ENCODE measurements around the gene DSCAML1.

- no peak for TF ChIP-seq POLR2AphosphoS5 (IDR thresholded peaks at IDR 0.05; ENCODE audit: low read depth, low read length)
- TF ChIP-seq, protein P1, sequence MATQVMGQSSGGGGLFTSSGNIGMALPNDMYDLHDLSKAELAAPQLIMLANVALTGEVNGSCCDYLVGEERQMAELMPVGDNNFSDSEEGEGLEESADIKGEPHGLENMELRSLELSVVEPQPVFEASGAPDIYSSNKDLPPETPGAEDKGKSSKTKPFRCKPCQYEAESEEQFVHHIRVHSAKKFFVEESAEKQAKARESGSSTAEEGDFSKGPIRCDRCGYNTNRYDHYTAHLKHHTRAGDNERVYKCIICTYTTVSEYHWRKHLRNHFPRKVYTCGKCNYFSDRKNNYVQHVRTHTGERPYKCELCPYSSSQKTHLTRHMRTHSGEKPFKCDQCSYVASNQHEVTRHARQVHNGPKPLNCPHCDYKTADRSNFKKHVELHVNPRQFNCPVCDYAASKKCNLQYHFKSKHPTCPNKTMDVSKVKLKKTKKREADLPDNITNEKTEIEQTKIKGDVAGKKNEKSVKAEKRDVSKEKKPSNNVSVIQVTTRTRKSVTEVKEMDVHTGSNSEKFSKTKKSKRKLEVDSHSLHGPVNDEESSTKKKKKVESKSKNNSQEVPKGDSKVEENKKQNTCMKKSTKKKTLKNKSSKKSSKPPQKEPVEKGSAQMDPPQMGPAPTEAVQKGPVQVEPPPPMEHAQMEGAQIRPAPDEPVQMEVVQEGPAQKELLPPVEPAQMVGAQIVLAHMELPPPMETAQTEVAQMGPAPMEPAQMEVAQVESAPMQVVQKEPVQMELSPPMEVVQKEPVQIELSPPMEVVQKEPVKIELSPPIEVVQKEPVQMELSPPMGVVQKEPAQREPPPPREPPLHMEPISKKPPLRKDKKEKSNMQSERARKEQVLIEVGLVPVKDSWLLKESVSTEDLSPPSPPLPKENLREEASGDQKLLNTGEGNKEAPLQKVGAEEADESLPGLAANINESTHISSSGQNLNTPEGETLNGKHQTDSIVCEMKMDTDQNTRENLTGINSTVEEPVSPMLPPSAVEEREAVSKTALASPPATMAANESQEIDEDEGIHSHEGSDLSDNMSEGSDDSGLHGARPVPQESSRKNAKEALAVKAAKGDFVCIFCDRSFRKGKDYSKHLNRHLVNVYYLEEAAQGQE (IDR thresholded peaks at IDR 0.05; ENCODE audit: insufficient read depth in 1 of 2, low read depth in 2 of 2, low read length in 2 of 2), result no peak
Observed at GRCh38 chr11:117443266-117444186, 353.5 kb downstream of the DSCAML1 start.
